SH-SY5Y (cell line): ENCODE measurements around the gene MTHFD1L.

ENCODE experiments used
- GATA2 ChIP-seq: IDR thresholded peaks from 2 replicates; pipeline ENCODE4 v1.6.1; 2011; ENCODE audit warnings: mild to moderate bottlenecking, low read depth, low read length
- GATA3 ChIP-seq: IDR thresholded peaks from 2 replicates; pipeline ENCODE4 v1.6.1; 2011; ENCODE audit warnings: low read depth, mild to moderate bottlenecking, low read length, moderate library complexity

GRCh38 chr6:150865043-150865405, 478 bp upstream of the MTHFD1L start:
- TF ChIP-seq GATA2 (no peak), GATA3 (no peak)
